GM23338 (cell line): Measurements from ENCODE around the gene IFNL2.

Source experiments
- EZH2 ChIP-seq: fragments of 200-600 bp; sonication (generic); IDR thresholded peaks from one replicate; pipeline ENCODE4 v1.8.0; 2017; ENCODE audit warnings: antibody characterized with exemption, mild to moderate bottlenecking, low read depth; ENCODE audit not compliant: unreplicated experiment
- EZH2phosphoT487 ChIP-seq: fragments of 200-600 bp; sonication (generic); IDR thresholded peaks from one replicate; pipeline ENCODE4 v1.8.1; 2018; ENCODE audit warnings: antibody characterized with exemption; ENCODE audit not compliant: unreplicated experiment
- NANOG ChIP-seq: IDR thresholded peaks from 2 replicates; pipeline ENCODE4 v1.6.1; 2016; ENCODE audit warnings: antibody characterized with exemption, borderline replicate concordance
- POLR2AphosphoS5 ChIP-seq: IDR thresholded peaks from 2 replicates; pipeline ENCODE4 v1.6.1; 2016; ENCODE audit warnings: antibody characterized with exemption, low read depth
- STAT1 ChIP-seq: IDR thresholded peaks from one replicate; pipeline ENCODE4 v1.6.1; 2016; ENCODE audit warnings: antibody characterized with exemption; ENCODE audit not compliant: unreplicated experiment
- TF ChIP-seq, protein P1 (sequence below), 2 experiments: fragments of 200-600 bp in 1 of 2; sonication (generic) in 1 of 2; conservative IDR thresholded peaks; 2 replicates each; pipeline versions ENCODE4 v1.5.1 to v1.6.1; 2016 to 2017; ENCODE audit warnings: antibody characterized with exemption in 2 of 2, low read depth in 2 of 2, mild to moderate bottlenecking in 2 of 2, moderate library complexity in 1 of 2
- TF ChIP-seq, protein P2 (sequence below): IDR thresholded peaks from one replicate; pipeline ENCODE4 v1.6.1; 2018; ENCODE audit warnings: antibody characterized with exemption; ENCODE audit not compliant: unreplicated experiment

DNA sequence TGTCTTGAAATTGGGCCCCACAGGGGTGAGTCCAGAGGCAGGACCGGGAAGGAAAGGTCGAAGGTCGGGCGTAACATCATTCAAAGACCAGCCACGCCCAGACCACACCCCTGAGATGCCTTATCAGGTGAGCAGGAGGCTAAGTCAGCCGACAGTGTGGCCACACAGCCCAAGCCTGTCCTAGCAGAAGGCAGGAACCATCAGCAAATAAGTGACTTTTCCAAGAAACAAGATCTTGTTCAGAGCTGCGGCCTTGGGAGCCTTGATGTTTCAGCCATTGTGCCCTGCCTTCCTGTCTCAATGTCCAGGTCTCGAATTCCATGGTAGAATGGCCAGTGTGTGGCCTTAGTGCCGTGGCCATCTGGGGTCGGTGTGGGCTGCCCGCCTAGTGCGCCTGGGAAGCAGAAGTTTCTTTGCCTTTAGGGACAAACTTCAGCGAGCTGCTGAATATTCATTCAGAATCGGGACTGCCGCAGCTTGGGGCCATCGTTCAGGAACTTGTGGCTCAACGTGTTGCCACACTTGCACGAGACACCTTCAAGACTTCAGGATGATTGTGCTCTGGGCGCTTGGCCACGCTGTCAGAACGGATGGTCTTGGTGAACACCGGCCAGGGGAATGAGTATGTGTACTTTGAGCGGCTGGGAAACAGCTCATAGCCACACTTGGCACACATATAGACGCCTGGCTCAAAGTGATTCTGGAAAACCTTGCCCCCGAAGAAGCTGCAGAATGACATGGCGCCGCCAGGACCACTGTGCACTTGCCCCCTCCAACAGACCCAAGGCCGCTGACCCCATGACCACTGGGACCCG, 13.5 kb upstream of the IFNL2 start:
- TF ChIP-seq EZH2, result no peak
- TF ChIP-seq, protein P1, sequence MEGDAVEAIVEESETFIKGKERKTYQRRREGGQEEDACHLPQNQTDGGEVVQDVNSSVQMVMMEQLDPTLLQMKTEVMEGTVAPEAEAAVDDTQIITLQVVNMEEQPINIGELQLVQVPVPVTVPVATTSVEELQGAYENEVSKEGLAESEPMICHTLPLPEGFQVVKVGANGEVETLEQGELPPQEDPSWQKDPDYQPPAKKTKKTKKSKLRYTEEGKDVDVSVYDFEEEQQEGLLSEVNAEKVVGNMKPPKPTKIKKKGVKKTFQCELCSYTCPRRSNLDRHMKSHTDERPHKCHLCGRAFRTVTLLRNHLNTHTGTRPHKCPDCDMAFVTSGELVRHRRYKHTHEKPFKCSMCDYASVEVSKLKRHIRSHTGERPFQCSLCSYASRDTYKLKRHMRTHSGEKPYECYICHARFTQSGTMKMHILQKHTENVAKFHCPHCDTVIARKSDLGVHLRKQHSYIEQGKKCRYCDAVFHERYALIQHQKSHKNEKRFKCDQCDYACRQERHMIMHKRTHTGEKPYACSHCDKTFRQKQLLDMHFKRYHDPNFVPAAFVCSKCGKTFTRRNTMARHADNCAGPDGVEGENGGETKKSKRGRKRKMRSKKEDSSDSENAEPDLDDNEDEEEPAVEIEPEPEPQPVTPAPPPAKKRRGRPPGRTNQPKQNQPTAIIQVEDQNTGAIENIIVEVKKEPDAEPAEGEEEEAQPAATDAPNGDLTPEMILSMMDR (conservative IDR thresholded peaks at IDR 0.05; ENCODE audit: low read depth in 2 of 2), result no peak
- no peak for TF ChIP-seq POLR2AphosphoS5
- TF ChIP-seq, protein P2, sequence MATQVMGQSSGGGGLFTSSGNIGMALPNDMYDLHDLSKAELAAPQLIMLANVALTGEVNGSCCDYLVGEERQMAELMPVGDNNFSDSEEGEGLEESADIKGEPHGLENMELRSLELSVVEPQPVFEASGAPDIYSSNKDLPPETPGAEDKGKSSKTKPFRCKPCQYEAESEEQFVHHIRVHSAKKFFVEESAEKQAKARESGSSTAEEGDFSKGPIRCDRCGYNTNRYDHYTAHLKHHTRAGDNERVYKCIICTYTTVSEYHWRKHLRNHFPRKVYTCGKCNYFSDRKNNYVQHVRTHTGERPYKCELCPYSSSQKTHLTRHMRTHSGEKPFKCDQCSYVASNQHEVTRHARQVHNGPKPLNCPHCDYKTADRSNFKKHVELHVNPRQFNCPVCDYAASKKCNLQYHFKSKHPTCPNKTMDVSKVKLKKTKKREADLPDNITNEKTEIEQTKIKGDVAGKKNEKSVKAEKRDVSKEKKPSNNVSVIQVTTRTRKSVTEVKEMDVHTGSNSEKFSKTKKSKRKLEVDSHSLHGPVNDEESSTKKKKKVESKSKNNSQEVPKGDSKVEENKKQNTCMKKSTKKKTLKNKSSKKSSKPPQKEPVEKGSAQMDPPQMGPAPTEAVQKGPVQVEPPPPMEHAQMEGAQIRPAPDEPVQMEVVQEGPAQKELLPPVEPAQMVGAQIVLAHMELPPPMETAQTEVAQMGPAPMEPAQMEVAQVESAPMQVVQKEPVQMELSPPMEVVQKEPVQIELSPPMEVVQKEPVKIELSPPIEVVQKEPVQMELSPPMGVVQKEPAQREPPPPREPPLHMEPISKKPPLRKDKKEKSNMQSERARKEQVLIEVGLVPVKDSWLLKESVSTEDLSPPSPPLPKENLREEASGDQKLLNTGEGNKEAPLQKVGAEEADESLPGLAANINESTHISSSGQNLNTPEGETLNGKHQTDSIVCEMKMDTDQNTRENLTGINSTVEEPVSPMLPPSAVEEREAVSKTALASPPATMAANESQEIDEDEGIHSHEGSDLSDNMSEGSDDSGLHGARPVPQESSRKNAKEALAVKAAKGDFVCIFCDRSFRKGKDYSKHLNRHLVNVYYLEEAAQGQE, result no peak
- TF ChIP-seq STAT1, result no peak
- TF ChIP-seq EZH2phosphoT487, result no peak
- no peak for TF ChIP-seq NANOG
